ENCODE data around the gene SLC12A9. TPM values are rescaled to one million over a fixed set of nuclear protein-coding genes. Genes with fewer than 3 reads are reported as not detected.

Gene SLC12A9
- total and polyA plus RNA-seq, 4 donors: 28.5 to 52.6 (median 39.2) TPM

- Histone ChIP-seq H3K27ac (ENCODE audit: low read depth in 1 of 2, low read length in 1 of 2) (no peak overlapping the region), H3K4me1 (ENCODE audit: control insufficient read depth in 5 of 5, insufficient read depth in 5 of 5, low read length in 5 of 5) (peaks cover 0 to 28% (median 4%) of the 10 kb centered on the region in 5 donors), H3K9ac (ENCODE audit: insufficient read depth in 1 of 2, low read length in 2 of 2) (no peak overlapping the region), H3K9me3 (ENCODE audit: control insufficient read depth in 4 of 4, insufficient read depth in 3 of 4, low read length in 3 of 4) (peaks cover 0 to 2% (median 0%) of the 10 kb centered on the region in 4 donors), H3K27me3 (ENCODE audit: control insufficient read depth in 3 of 3, insufficient read depth in 3 of 3, low read length in 2 of 3) (peaks cover 0 to 16% (median 16%) of the 10 kb centered on the region in 3 donors), H3K36me3 (ENCODE audit: control insufficient read depth in 4 of 4, insufficient read depth in 4 of 4, low read length in 4 of 4) (no peaks in the 10 kb centered on the region), H3K4me3 (no peak overlapping the region)
- no peak for DNase-seq
- 49 to 50% methylated on average over 38 to 40 of the region's 40 CpGs for WGBS, 2 donors
- TF ChIP-seq CTCF (IDR thresholded peaks at IDR 0.05; ENCODE audit: control extremely low read depth, extremely low read depth): no peak
- ATAC-seq (ENCODE audit: insufficient read depth, low FRiP score): no peak
Observed at GRCh38 chr7:100893910-100894721, 41.6 kb downstream of the SLC12A9 start.

GRCh38 chr7:100894860-100895700 is 42.6 kb downstream of the SLC12A9 start:
- H3K9ac ChIP-seq (ENCODE audit: insufficient read depth in 1 of 2, low read length in 2 of 2): no peak overlapping the region
- no peaks in the 10 kb centered on the region for H3K36me3 ChIP-seq (ENCODE audit: control insufficient read depth in 4 of 4, insufficient read depth in 4 of 4, low read length in 4 of 4)
- no peak overlapping the region for H3K27ac ChIP-seq (ENCODE audit: low read depth in 1 of 2, low read length in 1 of 2)
- H3K9me3 ChIP-seq (ENCODE audit: control insufficient read depth in 4 of 4, insufficient read depth in 3 of 4, low read length in 3 of 4): peaks cover 0 to 2% (median 0%) of the 10 kb centered on the region in 4 donors
- H3K4me1 ChIP-seq (ENCODE audit: control insufficient read depth in 5 of 5, insufficient read depth in 5 of 5, low read length in 5 of 5): peaks cover 0 to 27% (median 4%) of the 10 kb centered on the region in 5 donors
- 1% methylated on average over 75 to 83 of the region's 83 CpGs for WGBS, 2 donors
- peaks cover 0 to 18% (median 16%) of the 10 kb centered on the region in 3 donors for H3K27me3 ChIP-seq (ENCODE audit: control insufficient read depth in 3 of 3, insufficient read depth in 3 of 3, low read length in 2 of 3)
- no peak for ATAC-seq (ENCODE audit: insufficient read depth, low FRiP score)
- peak overlapping the region; percentile 6 for H3K4me3 ChIP-seq
- peak; percentile 62 to 76 (median 66) for DNase-seq
- TF ChIP-seq CTCF (IDR thresholded peaks at IDR 0.05; ENCODE audit: control extremely low read depth, extremely low read depth): peak; percentile 64

- H3K36me3 ChIP-seq (ENCODE audit: control insufficient read depth in 4 of 4, insufficient read depth in 4 of 4, low read length in 4 of 4): no peaks in the 10 kb centered on the region
- peak within 1 kb of the TSS in 1 of 2 donors; percentile 3 for H3K27ac ChIP-seq (ENCODE audit: low read depth in 1 of 2, low read length in 1 of 2)
- peak within 1 kb of the TSS; percentile 25 for H3K4me3 ChIP-seq
- ATAC-seq (ENCODE audit: insufficient read depth, low FRiP score): no peak
- no peak for DNase-seq
- peaks cover 0 to 2% (median 0%) of the 10 kb centered on the region in 4 donors for H3K9me3 ChIP-seq (ENCODE audit: control insufficient read depth in 4 of 4, insufficient read depth in 3 of 4, low read length in 3 of 4)
- no peak for TF ChIP-seq CTCF (IDR thresholded peaks at IDR 0.05; ENCODE audit: control extremely low read depth, extremely low read depth)
- H3K4me1 ChIP-seq (ENCODE audit: control insufficient read depth in 5 of 5, insufficient read depth in 5 of 5, low read length in 5 of 5): peaks cover 0 to 25% (median 4%) of the 10 kb centered on the region in 5 donors
- 0 to 1% methylated on average over 19 to 31 of the region's 32 CpGs for WGBS, 2 donors
- H3K9ac ChIP-seq (ENCODE audit: insufficient read depth in 1 of 2, low read length in 2 of 2): no peak within 1 kb of the TSS
- peaks cover 0 to 18% (median 16%) of the 10 kb centered on the region in 3 donors for H3K27me3 ChIP-seq (ENCODE audit: control insufficient read depth in 3 of 3, insufficient read depth in 3 of 3, low read length in 2 of 3)
Observed at GRCh38 chr7:100895701-100895955, 43.1 kb downstream of the SLC12A9 start, which contains the start of gene ACHE. Gene ACHE, minus strand, starts transcription at chr7:100895888. Its CDS starts 1,656 bp downstream, at chr7:100894232.
